A549 treated with dexamethasone at 1 μM for 4 hours (cell line): ENCODE data around the gene DMWD. TPM values are rescaled to one million over a fixed set of nuclear protein-coding genes. Genes with fewer than 3 reads are reported as not detected.

Source experiments
- total RNA-seq: library from RNA; stranded (reverse); fragments of 200-300 nt; extraction: Qiagen RNA extraction; gene quantifications from 5 replicates; pipeline ENCODE4 v1.2.3, GENCODE V29; 2022

Gene DMWD, protein sequence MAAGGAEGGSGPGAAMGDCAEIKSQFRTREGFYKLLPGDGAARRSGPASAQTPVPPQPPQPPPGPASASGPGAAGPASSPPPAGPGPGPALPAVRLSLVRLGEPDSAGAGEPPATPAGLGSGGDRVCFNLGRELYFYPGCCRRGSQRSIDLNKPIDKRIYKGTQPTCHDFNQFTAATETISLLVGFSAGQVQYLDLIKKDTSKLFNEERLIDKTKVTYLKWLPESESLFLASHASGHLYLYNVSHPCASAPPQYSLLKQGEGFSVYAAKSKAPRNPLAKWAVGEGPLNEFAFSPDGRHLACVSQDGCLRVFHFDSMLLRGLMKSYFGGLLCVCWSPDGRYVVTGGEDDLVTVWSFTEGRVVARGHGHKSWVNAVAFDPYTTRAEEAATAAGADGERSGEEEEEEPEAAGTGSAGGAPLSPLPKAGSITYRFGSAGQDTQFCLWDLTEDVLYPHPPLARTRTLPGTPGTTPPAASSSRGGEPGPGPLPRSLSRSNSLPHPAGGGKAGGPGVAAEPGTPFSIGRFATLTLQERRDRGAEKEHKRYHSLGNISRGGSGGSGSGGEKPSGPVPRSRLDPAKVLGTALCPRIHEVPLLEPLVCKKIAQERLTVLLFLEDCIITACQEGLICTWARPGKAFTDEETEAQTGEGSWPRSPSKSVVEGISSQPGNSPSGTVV
- total RNA-seq, result 16.2 to 37.1 TPM (median 33.7 TPM) in 5 replicates

DNA sequence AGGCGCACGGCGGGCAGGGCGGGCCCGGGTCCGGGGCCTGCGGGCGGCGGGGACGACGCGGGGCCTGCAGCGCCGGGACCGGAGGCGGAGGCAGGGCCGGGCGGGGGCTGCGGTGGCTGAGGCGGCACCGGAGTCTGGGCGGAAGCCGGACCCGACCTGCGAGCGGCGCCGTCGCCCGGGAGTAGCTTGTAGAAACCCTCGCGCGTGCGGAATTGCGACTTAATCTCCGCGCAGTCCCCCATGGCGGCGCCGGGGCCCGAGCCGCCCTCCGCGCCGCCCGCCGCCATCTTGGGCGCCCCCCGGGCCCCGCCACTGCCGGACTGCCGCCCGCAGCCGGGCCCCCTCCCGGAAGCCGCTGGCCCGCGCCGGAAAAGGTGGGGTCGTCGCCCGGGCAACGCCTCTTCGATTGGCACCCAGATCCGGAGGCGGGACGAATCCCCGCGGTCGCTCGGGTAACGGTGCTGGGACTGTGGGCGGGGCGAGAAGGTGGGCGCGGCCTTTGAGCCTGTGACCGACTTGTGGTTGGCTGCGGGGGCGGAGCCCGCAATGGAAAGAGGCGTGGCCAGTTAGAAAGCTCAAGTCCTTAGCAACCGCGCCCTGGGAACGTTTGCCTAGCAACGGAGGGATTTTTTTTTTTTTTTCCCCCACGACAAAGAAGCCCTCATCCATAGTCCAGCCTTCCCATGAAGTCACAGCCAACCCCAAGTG lies at the start of gene DMWD:
Gene DMWD (minus strand): TSS at position 376 of the 708 bp plus-strand sequence. CDS start 89 bp downstream, at position 287.

DNA sequence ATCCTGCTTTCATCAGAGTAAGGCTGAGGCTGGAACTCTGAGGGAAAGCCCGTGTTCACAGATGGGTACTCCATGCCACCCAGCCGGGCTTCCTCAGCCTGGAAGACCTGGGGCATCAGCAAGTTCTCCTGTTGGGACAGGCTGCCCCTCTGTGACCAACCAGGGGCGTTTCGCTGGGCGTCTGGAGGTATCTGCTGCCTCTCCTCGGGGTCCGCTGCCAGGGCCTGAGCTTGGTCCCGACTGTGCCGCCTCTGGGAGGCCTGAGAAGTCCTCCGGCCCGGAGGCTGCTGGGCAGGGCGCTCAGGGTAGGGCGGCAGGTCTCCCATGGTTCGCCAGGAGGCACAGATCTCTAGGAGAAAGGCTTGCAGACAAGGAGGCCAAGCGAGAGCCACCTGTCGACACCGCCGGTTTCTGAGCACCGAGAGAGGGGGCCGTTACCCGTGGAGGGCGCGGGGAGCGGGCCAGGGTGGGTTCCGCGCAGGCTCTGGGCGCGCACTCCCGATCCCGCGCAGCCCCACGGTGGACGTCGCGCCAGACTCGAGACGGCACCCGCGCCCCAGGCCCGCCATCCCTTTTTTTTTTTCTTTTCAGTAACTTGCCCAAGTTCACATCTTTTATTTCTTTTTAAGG lies 22.3 kb upstream of the DMWD start, which contains the start of gene RSPH6A:
Gene RSPH6A (minus strand): TSS at position 458 of the 630 bp plus-strand sequence. CDS start 132 bp downstream, at position 326.

DNA sequence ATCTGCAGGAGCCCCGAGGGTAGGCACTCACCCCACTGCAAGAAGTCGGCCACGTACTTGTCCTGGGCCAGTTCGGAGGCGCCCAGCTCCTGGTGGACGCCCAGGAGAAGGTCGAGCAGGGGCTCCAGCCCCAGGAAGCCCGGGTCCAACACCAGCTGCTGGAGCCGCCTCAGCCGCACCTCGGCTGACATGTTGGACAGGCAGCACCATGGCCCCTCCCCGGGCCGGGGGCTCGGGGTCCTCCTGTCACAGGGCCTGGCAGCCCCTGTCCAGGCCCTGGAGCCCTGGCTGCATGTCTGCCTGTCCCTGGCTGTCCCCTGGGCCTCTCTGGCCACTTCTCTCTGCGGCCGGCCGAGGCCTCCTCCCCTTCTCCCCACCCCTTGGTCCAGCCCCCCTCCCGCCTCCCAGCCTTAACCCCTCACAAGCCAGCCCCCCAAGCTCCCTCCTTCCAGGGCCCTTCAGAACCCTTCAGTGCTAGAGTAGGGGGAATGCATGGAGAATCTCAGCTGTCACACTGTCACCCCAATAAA lies 10.4 kb downstream of the DMWD start, which contains the start of gene DMPK:
Gene DMPK (minus strand): TSS at position 329 of the 530 bp plus-strand sequence. CDS start 138 bp downstream, at position 191.

DNA sequence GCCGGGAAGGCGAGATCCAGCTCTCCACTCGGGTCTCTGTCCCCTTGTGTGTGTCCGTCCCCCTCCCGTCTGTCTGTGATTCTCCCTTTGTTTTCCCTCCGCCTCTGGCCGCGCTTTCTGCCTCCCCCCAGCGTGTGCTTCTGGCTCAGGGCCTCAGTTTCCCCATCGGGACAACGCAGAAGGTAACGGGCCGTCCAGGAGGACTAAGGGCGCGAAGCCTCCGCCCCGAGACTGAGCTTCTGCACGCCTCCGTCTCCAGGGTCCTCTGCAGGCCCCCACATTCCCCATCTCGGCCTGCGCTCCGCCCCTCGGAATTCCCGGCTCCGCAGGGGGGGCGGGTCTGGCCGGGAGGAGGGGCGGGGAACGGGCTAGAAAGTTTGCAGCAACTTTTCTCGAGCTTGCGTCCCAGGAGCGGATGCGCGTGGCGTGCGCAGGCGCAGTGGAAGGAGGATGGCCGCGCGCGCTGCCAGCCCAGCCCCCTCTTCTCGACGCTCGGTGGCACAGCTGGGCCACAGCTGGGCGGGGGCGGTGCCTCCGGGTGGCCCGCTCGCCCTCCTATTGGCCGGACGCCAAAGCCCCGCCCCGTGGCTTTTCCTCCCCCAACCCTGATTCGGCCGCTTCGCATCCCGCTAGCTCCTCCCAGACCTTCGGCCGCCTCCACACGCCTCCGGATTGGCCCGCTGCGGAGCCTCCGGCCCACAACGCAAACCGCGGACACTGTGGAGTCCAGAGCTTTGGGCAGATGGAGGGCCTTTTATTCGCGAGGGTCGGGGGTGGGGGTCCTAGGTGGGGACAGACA lies 23.5 kb downstream of the DMWD start, which contains the start of gene SIX5:
Gene SIX5 (minus strand): TSS at position 269 of the 799 bp plus-strand sequence. CDS start 408 bp downstream, outside the sequence.

DNA sequence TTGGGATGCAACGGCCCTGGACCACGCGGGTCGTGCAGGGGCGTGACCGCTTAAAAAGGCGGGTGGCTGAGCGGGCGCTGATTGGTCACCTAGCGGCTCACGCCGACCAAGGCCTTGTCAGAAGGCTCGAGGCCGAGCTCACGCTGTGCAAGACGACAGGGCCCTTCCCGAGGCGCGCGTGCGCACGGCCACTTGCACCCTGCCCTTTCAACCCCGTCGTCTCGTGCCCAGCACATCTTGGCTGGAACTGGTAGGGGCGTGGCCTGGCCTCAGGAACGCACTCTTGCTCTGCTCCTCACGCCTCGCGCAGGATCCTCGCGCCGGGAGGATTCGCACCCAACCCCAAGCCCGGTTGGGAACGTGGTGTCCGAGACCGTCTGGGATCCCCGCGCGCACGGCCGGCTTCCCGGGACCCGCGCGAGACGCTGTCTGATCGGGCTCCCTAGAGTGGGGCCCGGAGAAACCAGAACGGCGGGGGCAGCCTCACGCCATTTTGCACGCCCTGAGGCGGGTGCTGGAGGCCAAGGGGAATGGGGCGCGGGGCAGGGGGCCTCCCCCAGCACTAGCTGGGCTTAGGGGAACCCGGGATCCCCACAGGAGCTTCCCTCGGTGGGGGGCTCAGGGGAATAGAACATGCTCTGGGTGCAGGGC lies 59.4 kb downstream of the DMWD start, which contains the start of gene MEIOSIN:
Gene MEIOSIN (plus strand): TSS at position 280 of the 651 bp plus-strand sequence. CDS start 1,938 bp downstream, outside the sequence.

Other genes starting within 250 kb of the DMWD start
- 11.7 to 21.3 TPM (median 20.2 TPM) in 5 replicates for gene OPA3, start 208.0 kb downstream of the DMWD start, total RNA-seq
- gene GPR4, start 190.6 kb downstream of the DMWD start, total RNA-seq, result 0.25 to 0.58 TPM (median 0.36 TPM) in 5 replicates
- gene EML2, start 153.4 kb downstream of the DMWD start, total RNA-seq, result 19.7 to 25.5 TPM (median 24.2 TPM) in 5 replicates
- gene GIPR, start 124.6 kb downstream of the DMWD start, total RNA-seq, result 1.4 to 4.1 TPM (median 2.4 TPM) in 5 replicates
- gene SNRPD2, start 100.9 kb downstream of the DMWD start, total RNA-seq, result 660 to 1,062 TPM (median 681 TPM) in 5 replicates
- gene QPCTL, start 100.2 kb downstream of the DMWD start, total RNA-seq, result 7.4 to 8.9 TPM (median 8.4 TPM) in 5 replicates
- gene FBXO46, start 61.9 kb downstream of the DMWD start, total RNA-seq, result 7.0 to 12.9 TPM (median 10.9 TPM) in 5 replicates
- 0.02 to 0.09 TPM (median 0.05 TPM) in 5 replicates for gene MEIOSIN, start 59.4 kb downstream of the DMWD start, total RNA-seq
- 13.3 to 26.4 TPM (median 25.2 TPM) in 5 replicates for gene SIX5, start 23.6 kb downstream of the DMWD start, total RNA-seq
- 24.2 to 45.1 TPM (median 38.9 TPM) in 5 replicates for gene DMPK, start 10.4 kb downstream of the DMWD start, total RNA-seq
- 0.04 TPM in 2 of 5 replicates, not detected in the others for gene RSPH6A, start 22.5 kb upstream of the DMWD start, total RNA-seq
- 44.8 to 77.4 TPM (median 74.5 TPM) in 5 replicates for gene SYMPK, start 70.3 kb upstream of the DMWD start, total RNA-seq
- 0.51 to 0.93 TPM (median 0.73 TPM) in 5 replicates for gene FOXA3, start 71.5 kb upstream of the DMWD start, total RNA-seq
- 20.8 to 37.5 TPM (median 33.3 TPM) in 5 replicates for gene IRF2BP1, start 93.3 kb upstream of the DMWD start, total RNA-seq
- gene MYPOP, start 109.8 kb upstream of the DMWD start, total RNA-seq, result 5.6 to 10.4 TPM (median 9.7 TPM) in 5 replicates
- 0.07 TPM in 1 of 5 replicates, not detected in the others for gene NANOS2, start 121.9 kb upstream of the DMWD start, total RNA-seq
- 1.0 to 1.7 TPM (median 1.3 TPM) in 5 replicates for gene NOVA2, start 181.0 kb upstream of the DMWD start, total RNA-seq
- 3.4 to 5.8 TPM (median 5.7 TPM) in 5 replicates for gene CCDC61, start 202.6 kb upstream of the DMWD start, total RNA-seq
- not detected in 5 replicates for gene PGLYRP1, start 230.2 kb upstream of the DMWD start, total RNA-seq
- 0.16 to 0.52 TPM (median 0.47 TPM) in 5 replicates for gene IGFL4, start 248.2 kb upstream of the DMWD start, total RNA-seq